Trophoblast cell (in vitro differentiated cells and primary cell): Measurements from ENCODE around the gene KIF14.

Experiments
- DNase-seq, 2 donors: peaks; one replicate each; pipeline ENCODE4 v3.0.0-alpha.2; 2016
- H2AFZ ChIP-seq: 2 replicates; pipeline ENCODE4 v1.6.1; 2013; ENCODE audit warnings: low read length, moderate library complexity, mild to moderate bottlenecking; ENCODE audit not compliant: insufficient read depth, poor library complexity
- H2AK5ac ChIP-seq: 2 replicates; pipeline ENCODE4 v1.6.1; 2013; ENCODE audit warnings: mild to moderate bottlenecking, low read length
- H2BK120ac ChIP-seq: 2 replicates; pipeline ENCODE4 v1.6.1; 2013; ENCODE audit warnings: low read length, mild to moderate bottlenecking, moderate library complexity; ENCODE audit not compliant: insufficient read depth, poor library complexity
- H2BK12ac ChIP-seq: 2 replicates; pipeline ENCODE4 v1.6.1; 2013; ENCODE audit warnings: mild to moderate bottlenecking, low read length, moderate library complexity
- H2BK5ac ChIP-seq: 2 replicates; pipeline ENCODE4 v1.6.1; 2013; ENCODE audit warnings: low read length, low read depth, moderate library complexity, mild to moderate bottlenecking; ENCODE audit not compliant: poor library complexity
- H3K14ac ChIP-seq: 2 replicates; pipeline ENCODE4 v1.6.1; 2013; ENCODE audit warnings: mild to moderate bottlenecking, low read length
- H3K18ac ChIP-seq: 2 replicates; pipeline ENCODE4 v1.6.1; 2013; ENCODE audit warnings: mild to moderate bottlenecking, low read length
- H3K23ac ChIP-seq: 2 replicates; pipeline ENCODE4 v1.6.1; 2013; ENCODE audit warnings: low read length
- H3K27ac ChIP-seq: 2 replicates; pipeline ENCODE4 v1.5.1; 2013; ENCODE audit warnings: low read depth, mild to moderate bottlenecking, inconsistent platforms, low read length, moderate library complexity
- H3K27me3 ChIP-seq: 2 replicates; pipeline ENCODE4 v1.6.1; 2013; ENCODE audit warnings: inconsistent platforms, mild to moderate bottlenecking, low read length, moderate library complexity; ENCODE audit not compliant: insufficient read depth
- H3K36me3 ChIP-seq, 2 experiments: 1 replicate in 1 of 2; 2 replicates in 1 of 2; pipeline ENCODE4 v1.6.1; 2013; ENCODE audit warnings: low read length in 2 of 2, mild to moderate bottlenecking in 2 of 2, moderate library complexity in 1 of 2; ENCODE audit not compliant: insufficient read depth in 2 of 2, control insufficient read depth in 1 of 2
- H3K4ac ChIP-seq: 2 replicates; pipeline ENCODE4 v1.6.1; 2013; ENCODE audit warnings: low read depth, mild to moderate bottlenecking, low read length, moderate library complexity
- H3K4me1 ChIP-seq, 2 experiments: 1 replicate in 1 of 2; 2 replicates in 1 of 2; pipeline ENCODE4 v1.6.1; 2013; ENCODE audit warnings: low read length in 2 of 2, mild to moderate bottlenecking in 2 of 2, moderate library complexity in 1 of 2; ENCODE audit not compliant: insufficient read depth in 2 of 2, control insufficient read depth in 1 of 2
- H3K4me2 ChIP-seq: 2 replicates; pipeline ENCODE4 v1.6.1; 2013; ENCODE audit warnings: inconsistent platforms, mild to moderate bottlenecking, low read length, moderate library complexity
- H3K4me3 ChIP-seq: 2 replicates; pipeline ENCODE4 v1.5.1; 2013; ENCODE audit warnings: mild to moderate bottlenecking, low read depth, low read length, inconsistent platforms
- H3K79me1 ChIP-seq: one replicate; pipeline ENCODE4 v1.6.1; 2013; ENCODE audit warnings: low read length
- H3K79me2 ChIP-seq: 2 replicates; pipeline ENCODE4 v1.6.1; 2013; ENCODE audit warnings: low read length, mild to moderate bottlenecking; ENCODE audit not compliant: control insufficient read depth, insufficient read depth, poor library complexity
- H3K9ac ChIP-seq: 2 replicates; pipeline ENCODE4 v1.6.1; 2013; ENCODE audit warnings: mild to moderate bottlenecking, low read length
- H3K9me3 ChIP-seq: 2 replicates; pipeline ENCODE4 v1.6.1; 2013; ENCODE audit warnings: low read depth, mild to moderate bottlenecking, control low read depth, inconsistent platforms, low read length; ENCODE audit not compliant: insufficient read depth
- H4K12ac ChIP-seq: 2 replicates; pipeline ENCODE4 v1.6.1; 2013; ENCODE audit warnings: low read depth, mild to moderate bottlenecking, low read length, moderate library complexity
- H4K8ac ChIP-seq: 2 replicates; pipeline ENCODE4 v1.6.1; 2013; ENCODE audit warnings: low read depth, mild to moderate bottlenecking, low read length, moderate library complexity
- H4K91ac ChIP-seq: one replicate; pipeline ENCODE4 v1.6.1; 2013; ENCODE audit warnings: low read depth, mild to moderate bottlenecking, low read length, moderate library complexity
- WGBS: extraction: QIAGEN DNeasy Blood & Tissue Kit; methylation state at CpG from one replicate; pipeline ENCODE4 v1.1.7; 2013; ENCODE audit warnings: missing lambda C conversion rate; ENCODE audit not compliant: insufficient read length, insufficient coverage; ENCODE audit errors: extremely low coverage; 5-methylcytosine and 5-hydroxymethylcytosine counted together

KIF14 gene

DNA sequence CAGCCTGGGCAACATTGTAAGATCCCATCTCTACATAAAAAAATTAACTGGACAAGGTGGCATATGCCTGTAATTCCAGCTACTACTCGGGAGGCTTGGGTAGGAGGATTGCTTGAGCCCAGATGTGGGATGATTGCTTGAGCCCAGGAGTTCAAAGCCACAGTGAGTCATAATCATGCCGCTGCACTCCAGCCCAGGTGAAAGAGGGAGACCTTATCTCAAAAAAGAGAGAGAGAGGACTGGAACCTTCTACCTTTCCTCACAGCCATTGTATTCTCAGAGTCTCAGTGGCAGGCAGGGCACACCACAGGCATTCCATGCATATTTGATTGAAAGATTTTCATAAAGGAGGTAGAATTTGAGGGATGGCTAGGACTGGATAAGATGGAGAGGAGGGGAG is 78.4 kb downstream of the KIF14 start:
- H3K79me1 ChIP-seq: no peaks in the 10 kb centered on the region
- no peaks in the 10 kb centered on the region for H3K27me3 ChIP-seq
- no peaks in the 10 kb centered on the region for H3K36me3 ChIP-seq
- H4K91ac ChIP-seq: no peak overlapping the region
- no CpG with 5 or more reads among the region's 2 CpGs for WGBS
- H3K9me3 ChIP-seq: no peaks in the 10 kb centered on the region
- no peak overlapping the region for H3K4ac ChIP-seq
- no peak overlapping the region for H2BK5ac ChIP-seq
- H3K14ac ChIP-seq: no peak overlapping the region
- no peak overlapping the region for H2AK5ac ChIP-seq
- H4K8ac ChIP-seq: no peak overlapping the region
- no peak overlapping the region for H2AFZ ChIP-seq
- no peak overlapping the region for H3K9ac ChIP-seq
- no peak overlapping the region for H2BK120ac ChIP-seq
- no peak overlapping the region for H3K4me3 ChIP-seq
- no peak overlapping the region for H3K23ac ChIP-seq
- H3K4me1 ChIP-seq: no peaks in the 10 kb centered on the region
- H3K4me2 ChIP-seq: no peak overlapping the region
- no peak overlapping the region for H2BK12ac ChIP-seq
- H3K18ac ChIP-seq: no peak overlapping the region
- no peak overlapping the region for H4K12ac ChIP-seq
- H3K79me2 ChIP-seq: no peaks in the 10 kb centered on the region
- H3K27ac ChIP-seq: no peak overlapping the region
- DNase-seq: peak; percentile 80 to 88

DNA sequence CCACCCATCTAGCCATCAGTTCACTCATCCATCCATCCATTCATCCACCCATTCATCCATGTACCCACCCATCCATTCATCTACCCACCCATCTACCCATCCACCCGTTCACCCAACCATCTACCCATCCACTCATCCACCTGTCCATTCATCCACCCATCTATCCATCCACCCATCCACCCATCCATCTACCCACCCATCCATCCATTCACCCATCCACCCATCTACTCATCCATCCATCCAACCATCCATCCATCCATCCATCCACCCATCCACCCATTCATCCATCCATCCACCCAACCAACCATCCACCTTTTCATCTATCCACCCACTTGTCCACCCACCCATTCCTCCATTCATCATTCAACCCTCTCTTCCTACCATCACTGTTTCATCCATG is 80.3 kb downstream of the KIF14 start:
- H3K9me3 ChIP-seq: no peaks in the 10 kb centered on the region
- no peak overlapping the region for H3K4me3 ChIP-seq
- no peak overlapping the region for H3K18ac ChIP-seq
- no peak overlapping the region for H3K23ac ChIP-seq
- H3K14ac ChIP-seq: no peak overlapping the region
- no peak overlapping the region for H3K9ac ChIP-seq
- WGBS: no CpG with 5 or more reads among the region's 1 CpG
- no peak overlapping the region for H3K4ac ChIP-seq
- no peaks in the 10 kb centered on the region for H3K79me1 ChIP-seq
- no peak overlapping the region for H2BK120ac ChIP-seq
- H3K4me1 ChIP-seq: no peaks in the 10 kb centered on the region
- no peaks in the 10 kb centered on the region for H3K79me2 ChIP-seq
- H3K4me2 ChIP-seq: no peak overlapping the region
- H3K27ac ChIP-seq: no peak overlapping the region
- no peaks in the 10 kb centered on the region for H3K27me3 ChIP-seq
- no peak overlapping the region for H2AFZ ChIP-seq
- H4K12ac ChIP-seq: no peak overlapping the region
- no peak overlapping the region for H4K91ac ChIP-seq
- H2BK12ac ChIP-seq: no peak overlapping the region
- no peak for DNase-seq
- H2AK5ac ChIP-seq: no peak overlapping the region
- no peaks in the 10 kb centered on the region for H3K36me3 ChIP-seq
- no peak overlapping the region for H2BK5ac ChIP-seq
- no peak overlapping the region for H4K8ac ChIP-seq

DNA sequence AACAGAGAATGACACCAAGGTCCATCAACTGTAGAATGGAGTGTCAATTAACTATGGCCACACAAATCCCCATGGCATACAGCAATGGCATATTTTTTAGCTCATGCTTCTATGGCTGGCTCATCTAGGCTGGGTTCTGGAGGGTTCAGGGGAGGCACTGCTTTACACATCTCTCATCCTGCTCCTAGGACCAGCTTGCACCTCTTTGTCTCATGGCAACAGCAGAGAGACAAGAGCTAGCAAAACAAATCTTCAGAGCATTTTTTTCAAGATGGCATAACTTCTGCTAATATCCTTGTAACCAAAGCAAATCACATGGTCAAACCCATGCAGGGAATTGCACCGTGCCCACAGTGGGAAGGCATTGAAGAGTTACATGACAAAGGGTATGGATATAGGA is 82.4 kb downstream of the KIF14 start:
- no peak overlapping the region for H2AFZ ChIP-seq
- H3K9ac ChIP-seq: no peak overlapping the region
- H3K4me2 ChIP-seq: no peak overlapping the region
- H4K91ac ChIP-seq: no peak overlapping the region
- no peak overlapping the region for H4K12ac ChIP-seq
- no peak overlapping the region for H2BK120ac ChIP-seq
- no peak overlapping the region for H3K18ac ChIP-seq
- no peak overlapping the region for H3K23ac ChIP-seq
- H2AK5ac ChIP-seq: no peak overlapping the region
- H3K4ac ChIP-seq: no peak overlapping the region
- no CpG with 5 or more reads among the region's 1 CpG for WGBS
- H3K79me2 ChIP-seq: no peaks in the 10 kb centered on the region
- no peak for DNase-seq
- H3K9me3 ChIP-seq: no peaks in the 10 kb centered on the region
- H3K4me1 ChIP-seq: no peaks in the 10 kb centered on the region
- H3K14ac ChIP-seq: no peak overlapping the region
- no peak overlapping the region for H2BK12ac ChIP-seq
- H2BK5ac ChIP-seq: no peak overlapping the region
- H3K27me3 ChIP-seq: no peaks in the 10 kb centered on the region
- no peaks in the 10 kb centered on the region for H3K79me1 ChIP-seq
- no peak overlapping the region for H3K27ac ChIP-seq
- H4K8ac ChIP-seq: no peak overlapping the region
- H3K4me3 ChIP-seq: no peak overlapping the region
- no peaks in the 10 kb centered on the region for H3K36me3 ChIP-seq

DNA sequence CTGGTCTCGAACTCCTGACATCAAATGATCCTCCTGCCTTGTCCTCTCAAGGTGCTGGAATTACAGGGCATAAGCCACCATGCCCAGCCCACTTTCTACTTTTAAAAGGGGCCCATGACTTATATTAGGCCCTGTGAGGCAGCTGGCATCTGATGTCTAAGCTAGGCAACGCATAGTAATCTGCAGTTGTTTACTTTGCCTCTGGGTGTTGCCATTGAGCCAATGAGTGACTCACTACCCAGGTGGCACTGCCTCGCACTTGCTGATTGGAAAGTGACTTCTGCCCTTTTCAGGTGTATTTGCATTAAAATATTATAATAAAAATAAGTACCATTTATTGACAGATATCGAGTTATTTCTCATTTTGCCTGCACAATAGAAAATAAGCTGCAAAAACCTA is 84.9 kb downstream of the KIF14 start:
- no peaks in the 10 kb centered on the region for H3K4me1 ChIP-seq
- H2BK5ac ChIP-seq: no peak overlapping the region
- no peak overlapping the region for H4K8ac ChIP-seq
- no peak overlapping the region for H3K27ac ChIP-seq
- H3K18ac ChIP-seq: no peak overlapping the region
- H4K91ac ChIP-seq: no peak overlapping the region
- H3K79me2 ChIP-seq: no peaks in the 10 kb centered on the region
- H3K4ac ChIP-seq: no peak overlapping the region
- no peaks in the 10 kb centered on the region for H3K36me3 ChIP-seq
- no peak overlapping the region for H3K4me2 ChIP-seq
- no peak overlapping the region for H2BK120ac ChIP-seq
- no peak overlapping the region for H2BK12ac ChIP-seq
- WGBS: no CpG with 5 or more reads among the region's 4 CpGs
- H3K14ac ChIP-seq: no peak overlapping the region
- no peak overlapping the region for H4K12ac ChIP-seq
- H3K9me3 ChIP-seq: peaks cover 2% of the 10 kb centered on the region
- no peak overlapping the region for H2AFZ ChIP-seq
- H3K9ac ChIP-seq: no peak overlapping the region
- H3K4me3 ChIP-seq: no peak overlapping the region
- no peak overlapping the region for H3K23ac ChIP-seq
- no peak overlapping the region for H2AK5ac ChIP-seq
- no peaks in the 10 kb centered on the region for H3K79me1 ChIP-seq
- H3K27me3 ChIP-seq: no peaks in the 10 kb centered on the region
- peak; percentile 15 to 43 for DNase-seq
